HL-60 (cell line): Measurements from ENCODE around the gene CHID1.

Experiments used
- POLR2AphosphoS5 ChIP-seq: IDR thresholded peaks from 2 replicates; pipeline ENCODE4 v1.6.1; 2012; ENCODE audit warnings: low read depth
- SPI1 ChIP-seq: IDR thresholded peaks from 2 replicates; pipeline ENCODE4 v1.6.1; 2012; ENCODE audit warnings: low read depth, mild to moderate bottlenecking, borderline replicate concordance
- TF ChIP-seq, protein P1 (sequence below): IDR thresholded peaks from one replicate; pipeline ENCODE4 v1.5.1; 2011; ENCODE audit warnings: low read length, control low read depth, inconsistent platforms; ENCODE audit not compliant: insufficient read depth
- TF ChIP-seq, protein P2 (sequence below): IDR thresholded peaks from 2 replicates; pipeline ENCODE4 v1.6.1; 2012; ENCODE audit warnings: low read depth; ENCODE audit not compliant: insufficient replicate concordance

DNA sequence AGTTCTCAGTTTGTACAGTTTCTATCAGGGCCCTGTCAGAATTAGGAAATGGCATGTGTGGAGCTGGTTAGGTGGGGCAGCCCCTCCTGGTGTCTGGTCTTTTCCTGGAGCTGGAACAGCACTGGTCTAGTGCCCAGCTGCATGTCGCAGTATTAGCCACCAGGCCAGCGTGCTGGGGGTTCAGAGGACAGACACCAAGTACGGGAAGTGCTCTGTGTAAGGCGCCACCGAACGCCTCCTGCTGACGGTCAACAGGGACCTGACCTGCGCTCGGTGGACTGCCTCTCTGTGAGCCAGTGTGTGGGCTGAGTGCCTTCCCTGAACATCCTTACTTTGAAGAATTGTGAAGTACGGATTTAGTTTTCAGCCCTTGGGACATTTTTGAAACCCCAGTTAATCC, 49.0 kb upstream of the CHID1 start:
- TF ChIP-seq, protein P1, sequence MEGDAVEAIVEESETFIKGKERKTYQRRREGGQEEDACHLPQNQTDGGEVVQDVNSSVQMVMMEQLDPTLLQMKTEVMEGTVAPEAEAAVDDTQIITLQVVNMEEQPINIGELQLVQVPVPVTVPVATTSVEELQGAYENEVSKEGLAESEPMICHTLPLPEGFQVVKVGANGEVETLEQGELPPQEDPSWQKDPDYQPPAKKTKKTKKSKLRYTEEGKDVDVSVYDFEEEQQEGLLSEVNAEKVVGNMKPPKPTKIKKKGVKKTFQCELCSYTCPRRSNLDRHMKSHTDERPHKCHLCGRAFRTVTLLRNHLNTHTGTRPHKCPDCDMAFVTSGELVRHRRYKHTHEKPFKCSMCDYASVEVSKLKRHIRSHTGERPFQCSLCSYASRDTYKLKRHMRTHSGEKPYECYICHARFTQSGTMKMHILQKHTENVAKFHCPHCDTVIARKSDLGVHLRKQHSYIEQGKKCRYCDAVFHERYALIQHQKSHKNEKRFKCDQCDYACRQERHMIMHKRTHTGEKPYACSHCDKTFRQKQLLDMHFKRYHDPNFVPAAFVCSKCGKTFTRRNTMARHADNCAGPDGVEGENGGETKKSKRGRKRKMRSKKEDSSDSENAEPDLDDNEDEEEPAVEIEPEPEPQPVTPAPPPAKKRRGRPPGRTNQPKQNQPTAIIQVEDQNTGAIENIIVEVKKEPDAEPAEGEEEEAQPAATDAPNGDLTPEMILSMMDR, result no peak
- TF ChIP-seq POLR2AphosphoS5 (no peak), SPI1 (no peak)
- TF ChIP-seq, protein P2, sequence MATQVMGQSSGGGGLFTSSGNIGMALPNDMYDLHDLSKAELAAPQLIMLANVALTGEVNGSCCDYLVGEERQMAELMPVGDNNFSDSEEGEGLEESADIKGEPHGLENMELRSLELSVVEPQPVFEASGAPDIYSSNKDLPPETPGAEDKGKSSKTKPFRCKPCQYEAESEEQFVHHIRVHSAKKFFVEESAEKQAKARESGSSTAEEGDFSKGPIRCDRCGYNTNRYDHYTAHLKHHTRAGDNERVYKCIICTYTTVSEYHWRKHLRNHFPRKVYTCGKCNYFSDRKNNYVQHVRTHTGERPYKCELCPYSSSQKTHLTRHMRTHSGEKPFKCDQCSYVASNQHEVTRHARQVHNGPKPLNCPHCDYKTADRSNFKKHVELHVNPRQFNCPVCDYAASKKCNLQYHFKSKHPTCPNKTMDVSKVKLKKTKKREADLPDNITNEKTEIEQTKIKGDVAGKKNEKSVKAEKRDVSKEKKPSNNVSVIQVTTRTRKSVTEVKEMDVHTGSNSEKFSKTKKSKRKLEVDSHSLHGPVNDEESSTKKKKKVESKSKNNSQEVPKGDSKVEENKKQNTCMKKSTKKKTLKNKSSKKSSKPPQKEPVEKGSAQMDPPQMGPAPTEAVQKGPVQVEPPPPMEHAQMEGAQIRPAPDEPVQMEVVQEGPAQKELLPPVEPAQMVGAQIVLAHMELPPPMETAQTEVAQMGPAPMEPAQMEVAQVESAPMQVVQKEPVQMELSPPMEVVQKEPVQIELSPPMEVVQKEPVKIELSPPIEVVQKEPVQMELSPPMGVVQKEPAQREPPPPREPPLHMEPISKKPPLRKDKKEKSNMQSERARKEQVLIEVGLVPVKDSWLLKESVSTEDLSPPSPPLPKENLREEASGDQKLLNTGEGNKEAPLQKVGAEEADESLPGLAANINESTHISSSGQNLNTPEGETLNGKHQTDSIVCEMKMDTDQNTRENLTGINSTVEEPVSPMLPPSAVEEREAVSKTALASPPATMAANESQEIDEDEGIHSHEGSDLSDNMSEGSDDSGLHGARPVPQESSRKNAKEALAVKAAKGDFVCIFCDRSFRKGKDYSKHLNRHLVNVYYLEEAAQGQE, result no peak
